ENCODE measurements around the gene MACROD2. TPM values are rescaled to one million over a fixed set of nuclear protein-coding genes. Genes with fewer than 3 reads are reported as not detected.

MACROD2 gene
- total RNA-seq, 1 experiment from 2014 or later = 1.6 TPM

GRCh38 chr20:15854911-15855310, 1859.6 kb downstream of the MACROD2 start:
- Histone ChIP-seq H3K14ac (ENCODE audit: insufficient read depth, low read length) (no peak overlapping the region), H3K79me2 (ENCODE audit: insufficient read depth, low read length) (no peaks in the 10 kb centered on the region), H4K91ac (ENCODE audit: insufficient read length, low read depth, low read length) (no peak overlapping the region), H4K20me1 (ENCODE audit: control insufficient read depth, insufficient read depth, insufficient read length) (no peaks in the 10 kb centered on the region), H3K9me3 (ENCODE audit: control insufficient read depth, low read depth, low read length) (no peaks in the 10 kb centered on the region), H3K9ac (ENCODE audit: extremely low read depth, insufficient read length, low read length) (no peak overlapping the region), H2BK120ac (ENCODE audit: low read depth, low read length, poor library complexity, severe bottlenecking) (no peak overlapping the region), H3K23me2 (ENCODE audit: insufficient read length, low read depth, low read length, poor library complexity, severe bottlenecking) (no peaks in the 10 kb centered on the region), H2BK15ac (ENCODE audit: low read depth, low read length) (no peak overlapping the region), H3K4me2 (ENCODE audit: insufficient read depth, insufficient read length, low read length) (no peak overlapping the region), H3T11ph (ENCODE audit: low read length) (no peak overlapping the region), H3K79me1 (ENCODE audit: insufficient read depth, low read depth, low read length, poor library complexity, severe bottlenecking) (no peaks in the 10 kb centered on the region), H3K4me1 (ENCODE audit: insufficient read depth, low read length) (no peaks in the 10 kb centered on the region), H3K23ac (ENCODE audit: insufficient read length, low read depth, low read length) (no peak overlapping the region), H3K18ac (ENCODE audit: insufficient read length, low read depth, low read length) (no peak overlapping the region), H2AK5ac (ENCODE audit: insufficient read length, low read length) (no peak overlapping the region), H2BK5ac (ENCODE audit: insufficient read length, low read length) (no peak overlapping the region), H3K56ac (ENCODE audit: insufficient read length, low read depth, low read length) (no peak overlapping the region), H2BK20ac (ENCODE audit: low read depth, low read length, poor library complexity, severe bottlenecking) (no peak overlapping the region), H3K27me3 (ENCODE audit: insufficient read depth, low read length) (no peaks in the 10 kb centered on the region), H2BK12ac (ENCODE audit: insufficient read length, low read depth, low read length) (no peak overlapping the region), H3K4ac (ENCODE audit: low read depth, low read length) (no peak overlapping the region), H2AFZ (ENCODE audit: low read length) (no peak overlapping the region), H4K8ac (replicated peaks; ENCODE audit: insufficient read length, low read depth, low read length) (no peak overlapping the region), H4K5ac (ENCODE audit: insufficient read length, low read depth, low read length) (no peak overlapping the region), H3K27ac (ENCODE audit: insufficient read length, low read depth, low read length) (no peak overlapping the region)
- WGBS (ENCODE audit: extremely low coverage, insufficient read length, low lambda C conversion rate) = no CpG with 5 or more reads among the region's 2 CpGs
- no peaks in the 10 kb centered on the region for H3K27me3 Mint-ChIP-seq (ENCODE audit: low read depth)
- DNase-seq = no peak
- H3K9me3 Mint-ChIP-seq = peaks cover 0 to 4% of the 10 kb centered on the region in 2 experiments; a peak in 2 of 5 replicates
- no peak overlapping the region for H3K27ac Mint-ChIP-seq
- TF ChIP-seq CTCF (conservative IDR thresholded peaks at IDR 0.05) = no peak
- peaks cover 4 to 8% of the 10 kb centered on the region in 2 experiments; a peak in 3 of 4 replicates for H3K4me1 Mint-ChIP-seq
- H3K4me3 Mint-ChIP-seq = no peak overlapping the region
- H3K36me3 Mint-ChIP-seq (ENCODE audit: insufficient read depth in 1 of 3, low read depth in 3 of 3) = peaks cover 0 to 3% (median 0%) of the 10 kb centered on the region in 3 experiments; a peak in 2 of 7 replicates

Measured in H9 (cell line).